Vagina (tissue), 2 donors: ENCODE measurements around the gene CCT6B. TPM values are rescaled to one million over a fixed set of nuclear protein-coding genes. Genes with fewer than 3 reads are reported as not detected.
"Not testable (repeated sequence)": the region's sequence is repeated elsewhere in the genome, so short reads cannot be mapped to it uniquely, and the experiment has no call there.

Source experiments
- DNase-seq, 2 donors: peaks; one replicate each; pipeline ENCODE4 v3.0.0-alpha.2; 2017; ENCODE audit errors: extremely low spot score in 2 of 2
- H3K27ac ChIP-seq: fragments of 200-600 bp; sonication (generic); one replicate; pipeline ENCODE4 v1.5.1; 2019
- H3K27me3 ChIP-seq: fragments of 200-600 bp; sonication (generic); one replicate; pipeline ENCODE4 v1.5.1; 2019
- H3K36me3 ChIP-seq, 2 donors: fragments of 200-600 bp; sonication (generic); one replicate each; pipeline ENCODE4 v1.5.1; 2017 to 2019
- H3K4me1 ChIP-seq: fragments of 200-600 bp; sonication (generic); one replicate; pipeline ENCODE4 v1.5.1; 2019
- H3K4me3 ChIP-seq, 2 donors: fragments of 200-600 bp; sonication (generic); 1 replicate in 1 of 2; 2 replicates in 1 of 2; pipeline ENCODE4 v1.5.1; 2016 to 2019
- H3K9me3 ChIP-seq: fragments of 200-600 bp; sonication (generic); one replicate; pipeline ENCODE4 v1.5.1; 2019
- CTCF ChIP-seq, 3 experiments: fragments of 450-650 bp in 2 of 3; fragments of 200-600 bp in 1 of 3; sonication (generic) in 1 of 3; IDR thresholded peaks; one replicate each; pipeline ENCODE4 v1.5.1; 2017 to 2019; ENCODE audit warnings: antibody characterized with exemption in 3 of 3, mild to moderate bottlenecking in 2 of 3, moderate library complexity in 2 of 3
- POLR2A ChIP-seq, 2 donors: fragments of 450-650 bp; IDR thresholded peaks; one replicate each; pipeline ENCODE4 v1.6.1; 2017; ENCODE audit warnings: antibody characterized with exemption in 2 of 2, mild to moderate bottlenecking in 2 of 2, moderate library complexity in 2 of 2
- POLR2AphosphoS5 ChIP-seq, 2 donors: sonication (generic); formaldehyde crosslinking; IDR thresholded peaks; one replicate each; pipeline ENCODE4 v1.9.0; 2017; ENCODE audit warnings: antibody characterized with exemption in 2 of 2, mild to moderate bottlenecking in 2 of 2, low read depth in 1 of 2; ENCODE audit not compliant: insufficient read depth in 1 of 2
- intact Hi-C: fragments of 100-400 bp; cut with DNase I; formaldehyde crosslinking; loops from one replicate; pipeline ENCODE4 v1.15.1; 2023
- total RNA-seq: library from RNA; depleted of rRNA; stranded (reverse); fragments of >200 nt; gene quantifications from one replicate; pipeline ENCODE4 v1.2.3, GENCODE V29; 2016

CCT6B gene
- total RNA-seq, 1 donor from 2014 or later = 1.7 TPM

DNA sequence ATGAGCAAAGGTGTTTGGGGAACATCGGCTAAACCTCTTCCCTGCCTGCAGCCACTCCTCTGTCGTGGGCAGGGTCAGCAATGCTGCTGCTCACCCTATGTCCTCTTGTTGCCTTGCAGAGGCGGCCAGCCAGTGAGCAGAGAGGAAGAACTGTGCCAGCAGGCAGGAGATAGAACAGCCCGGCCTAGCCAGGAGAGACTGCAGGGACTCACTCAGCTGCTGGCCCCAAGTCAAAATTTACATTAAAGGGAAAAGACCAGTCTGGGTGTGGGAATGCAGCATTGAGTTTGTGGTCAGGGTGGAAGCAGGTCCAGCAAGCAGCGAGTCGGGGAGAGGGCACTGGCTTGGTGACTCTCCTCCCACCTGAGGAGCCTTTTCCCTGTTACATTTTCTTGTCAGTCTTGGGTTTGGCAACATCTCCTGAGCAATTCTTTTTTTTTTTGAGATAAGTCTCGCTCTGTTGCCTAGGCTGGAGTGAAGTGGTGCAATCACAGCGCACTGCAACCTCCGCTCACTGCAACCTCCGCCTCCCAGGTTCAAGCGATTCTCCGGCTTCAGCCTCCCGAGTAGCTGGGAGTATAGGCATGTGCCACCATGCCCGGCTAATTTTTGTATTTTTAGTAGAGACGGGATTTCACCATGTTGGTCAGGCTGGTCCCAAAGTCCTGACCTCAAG lies 41.8 kb upstream of the CCT6B start:
- Histone ChIP-seq H3K36me3 (peaks cover 0 to 10% of the 10 kb centered on the region in 2 donors), H3K9me3 (no peaks in the 10 kb centered on the region), H3K27me3 (no peaks in the 10 kb centered on the region), H3K27ac (no peak overlapping the region), H3K4me1 (peaks cover 4% of the 10 kb centered on the region), H3K4me3 (no peak overlapping the region)
- no peak for TF ChIP-seq POLR2A (IDR thresholded peaks at IDR 0.05)
- TF ChIP-seq CTCF (IDR thresholded peaks at IDR 0.05) = no peak
- peak in 1 of 2 donors; percentile 16 for TF ChIP-seq POLR2AphosphoS5 (IDR thresholded peaks at IDR 0.05; ENCODE audit: insufficient read depth in 1 of 2, low read depth in 1 of 2)
- no peak for DNase-seq
- intact Hi-C loops = loop anchor here (1.0 kb wide), 1 partner anchor 47 kb away; no protein-coding TSS in a partner anchor

GRCh38 chr17:35001549-35001948 lies 40.3 kb upstream of the CCT6B start:
- no peak overlapping the region for H3K27ac ChIP-seq
- intact Hi-C loops = no loop called here
- no peak for TF ChIP-seq CTCF (IDR thresholded peaks at IDR 0.05)
- no peak for TF ChIP-seq POLR2A (IDR thresholded peaks at IDR 0.05)
- no peak for TF ChIP-seq POLR2AphosphoS5 (IDR thresholded peaks at IDR 0.05; ENCODE audit: insufficient read depth in 1 of 2, low read depth in 1 of 2)
- no peak overlapping the region for H3K4me3 ChIP-seq
- no peaks in the 10 kb centered on the region for H3K27me3 ChIP-seq
- no peaks in the 10 kb centered on the region for H3K9me3 ChIP-seq
- peaks cover 0 to 7% of the 10 kb centered on the region in 2 donors for H3K36me3 ChIP-seq
- H3K4me1 ChIP-seq = peaks cover 19% of the 10 kb centered on the region
- no peak for DNase-seq

- intact Hi-C loops, H3K36me3 ChIP-seq, DNase-seq, H3K9me3 ChIP-seq, H3K27me3 ChIP-seq, H3K27ac ChIP-seq, H3K4me3 ChIP-seq: not testable (repeated sequence)
- peaks cover 19% of the 10 kb centered on the region for H3K4me1 ChIP-seq
Observed at GRCh38 chr17:35000965-35001364, 39.7 kb upstream of the CCT6B start.

DNA sequence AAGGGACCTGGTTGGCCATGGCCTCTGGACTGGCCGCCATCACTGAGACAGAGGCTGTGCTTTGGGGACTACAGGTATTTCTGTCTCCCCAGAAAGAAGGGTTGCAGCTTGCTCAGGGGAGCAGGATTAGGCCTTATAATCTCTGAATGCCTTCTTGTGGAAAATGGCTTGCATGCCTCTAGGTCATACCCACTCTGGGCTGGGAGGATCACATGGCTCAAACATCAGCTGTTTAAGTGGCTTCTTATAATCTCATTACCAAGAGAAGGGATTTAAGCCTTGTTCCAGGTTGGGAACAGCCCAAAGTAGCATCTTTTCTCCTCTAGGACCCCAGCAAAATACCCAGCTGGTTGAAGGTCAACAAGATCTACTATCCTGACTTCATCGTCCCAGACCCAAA lies 38.2 kb upstream of the CCT6B start:
- Histone ChIP-seq H3K36me3 (peaks cover 0 to 19% of the 10 kb centered on the region in 2 donors), H3K27ac (no peak overlapping the region)
- intact Hi-C loops = no loop called here

GRCh38 chr17:34998205-34998604 lies 36.9 kb upstream of the CCT6B start:
- Histone ChIP-seq H3K27ac (peak overlapping the region; percentile 53), H3K4me3 (no peak overlapping the region), H3K27me3 (no peaks in the 10 kb centered on the region), H3K4me1 (peaks cover 19% of the 10 kb centered on the region), H3K36me3 (peaks cover 0 to 30% of the 10 kb centered on the region in 2 donors), H3K9me3 (no peaks in the 10 kb centered on the region)
- intact Hi-C loops = no loop called here
- no peak for DNase-seq
- TF ChIP-seq POLR2A (IDR thresholded peaks at IDR 0.05) (no peak), POLR2AphosphoS5 (IDR thresholded peaks at IDR 0.05; ENCODE audit: insufficient read depth in 1 of 2, low read depth in 1 of 2) (no peak), CTCF (IDR thresholded peaks at IDR 0.05) (peak; percentile 40 to 69 (median 53))

More for the DNA sequence above, 38.2 kb upstream of the CCT6B start:
- TF ChIP-seq CTCF (IDR thresholded peaks at IDR 0.05) (no peak), POLR2AphosphoS5 (IDR thresholded peaks at IDR 0.05; ENCODE audit: insufficient read depth in 1 of 2, low read depth in 1 of 2) (no peak), POLR2A (IDR thresholded peaks at IDR 0.05) (no peak)
- H3K4me1 ChIP-seq = peaks cover 19% of the 10 kb centered on the region
- H3K9me3 ChIP-seq = no peaks in the 10 kb centered on the region
- DNase-seq = no peak
- no peaks in the 10 kb centered on the region for H3K27me3 ChIP-seq
- no peak overlapping the region for H3K4me3 ChIP-seq
